Smooth muscle cell (in vitro differentiated cells): ENCODE results near the gene TAF4B. TPM values are rescaled to one million over a fixed set of nuclear protein-coding genes. Genes with fewer than 3 reads are reported as not detected.
"Not testable (repeated sequence)": the region's sequence is repeated elsewhere in the genome, so short reads cannot be mapped to it uniquely, and the experiment has no call there.

ENCODE experiments used
- DNase-seq: peaks from one replicate; lab custom pipeline; 2025; ENCODE audit not compliant: unreplicated experiment; lab: John Stamatoyannopoulos, UW
- H2AFZ ChIP-seq: fragments of 200-600 bp; sonication (generic); 2 replicates; pipeline ENCODE4 v1.6.0; 2016; ENCODE audit warnings: antibody characterized with exemption, low read depth, mild to moderate bottlenecking
- H3F3A ChIP-seq: fragments of 200-600 bp; sonication (generic); 2 replicates; pipeline ENCODE4 v1.6.0; 2017; ENCODE audit warnings: antibody characterized with exemption, low read depth
- H3K27ac ChIP-seq: fragments of 200-600 bp; sonication (generic); 2 replicates; pipeline ENCODE4 v1.5.1; 2016; ENCODE audit warnings: low read depth, mild to moderate bottlenecking
- H3K27me3 ChIP-seq: fragments of 200-600 bp; sonication (generic); 2 replicates; pipeline ENCODE4 v1.6.1; 2016; ENCODE audit warnings: low read depth, mild to moderate bottlenecking
- H3K36me3 ChIP-seq: fragments of 200-600 bp; sonication (generic); 2 replicates; pipeline ENCODE4 v1.5.1; 2016; ENCODE audit warnings: low read depth
- H3K4me1 ChIP-seq: fragments of 200-600 bp; sonication (generic); 2 replicates; pipeline ENCODE4 v1.5.1; 2016; ENCODE audit warnings: low read depth
- H3K4me2 ChIP-seq: fragments of 200-600 bp; sonication (generic); 2 replicates; pipeline ENCODE4 v1.6.0; 2016; ENCODE audit warnings: mild to moderate bottlenecking
- H3K4me3 ChIP-seq: fragments of 200-600 bp; sonication (generic); 2 replicates; pipeline ENCODE4 v1.5.1; 2016; ENCODE audit warnings: mild to moderate bottlenecking
- H3K79me2 ChIP-seq: fragments of 200-600 bp; sonication (generic); 2 replicates; pipeline ENCODE4 v1.6.0; 2016; ENCODE audit warnings: low read depth, mild to moderate bottlenecking
- H3K9ac ChIP-seq: fragments of 200-600 bp; sonication (generic); 2 replicates; pipeline ENCODE4 v1.6.0; 2016; ENCODE audit warnings: low read depth
- H3K9me3 ChIP-seq: fragments of 200-600 bp; sonication (generic); replicated peaks from 2 replicates; pipeline ENCODE4 v1.5.1; 2016; ENCODE audit warnings: low read depth
- H4K20me1 ChIP-seq: fragments of 200-600 bp; sonication (generic); 2 replicates; pipeline ENCODE4 v1.6.0; 2016; ENCODE audit warnings: low read depth
- WGBS: methylation state at CpG from one replicate; pipeline ENCODE4 v1.1.7; 2016; ENCODE audit warnings: low lambda C conversion rate; 5-methylcytosine and 5-hydroxymethylcytosine counted together
- polyA plus RNA-seq: library from polyadenylated mRNA; unstranded; fragments of >200 nt; fragmentation: Nextera tagmentation; extraction: Ambion mirVana; gene quantifications from 2 replicates; pipeline ENCODE4 v1.2.1, GENCODE V29; 2016
- total RNA-seq: library from RNA; depleted of rRNA; stranded (reverse); fragments of >200 nt; gene quantifications from 2 replicates; pipeline ENCODE4 v1.2.3, GENCODE V29; 2014
- TF ChIP-seq, protein P1 (sequence below): fragments of 200-600 bp; sonication (generic); IDR thresholded peaks from 2 replicates; pipeline ENCODE4 v1.5.1; 2017; ENCODE audit warnings: borderline replicate concordance, mild to moderate bottlenecking, antibody characterized with exemption; ENCODE audit not compliant: insufficient read depth, poor library complexity, severe bottlenecking

The TAF4B gene
- total and polyA plus RNA-seq, 2 experiments from 2014 or later = 1.6 to 2.7 TPM

DNA sequence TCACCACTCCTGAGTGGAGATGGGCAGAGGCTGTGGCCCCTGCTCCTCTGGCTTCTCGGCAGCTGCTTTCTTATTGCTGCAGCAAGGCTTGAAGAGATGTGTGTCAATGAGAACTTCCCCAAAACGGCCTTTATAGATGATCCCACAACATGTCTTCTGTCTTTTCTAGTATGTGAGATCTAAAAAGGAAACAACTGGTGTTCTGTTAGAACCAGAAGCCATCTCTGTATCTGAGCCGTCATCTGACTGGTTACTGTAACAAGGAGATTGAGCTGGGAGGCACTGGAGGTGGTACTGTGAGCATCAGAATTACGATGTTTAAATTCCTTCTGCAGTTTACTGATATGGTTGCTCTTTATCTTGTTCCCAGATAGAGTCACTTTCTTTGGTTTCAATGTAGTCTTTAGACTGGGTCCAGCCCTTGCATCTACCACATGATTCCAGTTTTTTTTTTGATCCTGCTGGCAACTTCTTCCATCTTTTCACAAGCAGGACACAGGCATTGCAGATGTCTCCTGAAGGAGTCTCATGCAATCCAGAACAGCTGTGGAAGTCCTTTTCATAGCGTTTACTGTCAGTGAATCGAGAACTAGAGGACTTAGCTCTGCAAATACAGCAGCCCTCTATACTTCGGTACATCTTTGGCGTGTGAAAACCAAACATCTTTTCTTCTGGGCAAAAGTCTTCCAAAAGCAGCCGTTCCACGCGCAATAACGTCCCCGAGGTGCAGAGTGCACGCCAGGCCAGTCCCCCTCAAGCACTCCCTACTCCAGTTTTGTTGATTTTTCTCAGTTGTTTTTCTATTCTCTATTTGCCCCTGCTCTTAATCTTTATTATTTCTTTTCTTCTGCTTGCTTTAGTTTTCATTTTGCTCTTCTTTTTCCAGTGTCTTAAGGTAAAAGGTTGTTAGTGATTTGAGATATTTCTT lies 29.7 kb downstream of the TAF4B start:
- Histone ChIP-seq H3K4me2 (no peak overlapping the region), H3K79me2 (no peaks in the 10 kb centered on the region), H3K9me3 (no peaks in the 10 kb centered on the region), H3K27ac (no peak overlapping the region), H3K4me3 (no peak overlapping the region), H3K9ac (no peak overlapping the region), H3K36me3 (no peaks in the 10 kb centered on the region), H3K4me1 (no peaks in the 10 kb centered on the region), H4K20me1 (no peaks in the 10 kb centered on the region), H2AFZ (no peak overlapping the region), H3K27me3 (no peaks in the 10 kb centered on the region), H3F3A (no peaks in the 10 kb centered on the region)
- no peak for DNase-seq
- WGBS = 78% methylated on average over 14 of the region's 14 CpGs
- TF ChIP-seq, protein P1, sequence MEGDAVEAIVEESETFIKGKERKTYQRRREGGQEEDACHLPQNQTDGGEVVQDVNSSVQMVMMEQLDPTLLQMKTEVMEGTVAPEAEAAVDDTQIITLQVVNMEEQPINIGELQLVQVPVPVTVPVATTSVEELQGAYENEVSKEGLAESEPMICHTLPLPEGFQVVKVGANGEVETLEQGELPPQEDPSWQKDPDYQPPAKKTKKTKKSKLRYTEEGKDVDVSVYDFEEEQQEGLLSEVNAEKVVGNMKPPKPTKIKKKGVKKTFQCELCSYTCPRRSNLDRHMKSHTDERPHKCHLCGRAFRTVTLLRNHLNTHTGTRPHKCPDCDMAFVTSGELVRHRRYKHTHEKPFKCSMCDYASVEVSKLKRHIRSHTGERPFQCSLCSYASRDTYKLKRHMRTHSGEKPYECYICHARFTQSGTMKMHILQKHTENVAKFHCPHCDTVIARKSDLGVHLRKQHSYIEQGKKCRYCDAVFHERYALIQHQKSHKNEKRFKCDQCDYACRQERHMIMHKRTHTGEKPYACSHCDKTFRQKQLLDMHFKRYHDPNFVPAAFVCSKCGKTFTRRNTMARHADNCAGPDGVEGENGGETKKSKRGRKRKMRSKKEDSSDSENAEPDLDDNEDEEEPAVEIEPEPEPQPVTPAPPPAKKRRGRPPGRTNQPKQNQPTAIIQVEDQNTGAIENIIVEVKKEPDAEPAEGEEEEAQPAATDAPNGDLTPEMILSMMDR = no peak

DNA sequence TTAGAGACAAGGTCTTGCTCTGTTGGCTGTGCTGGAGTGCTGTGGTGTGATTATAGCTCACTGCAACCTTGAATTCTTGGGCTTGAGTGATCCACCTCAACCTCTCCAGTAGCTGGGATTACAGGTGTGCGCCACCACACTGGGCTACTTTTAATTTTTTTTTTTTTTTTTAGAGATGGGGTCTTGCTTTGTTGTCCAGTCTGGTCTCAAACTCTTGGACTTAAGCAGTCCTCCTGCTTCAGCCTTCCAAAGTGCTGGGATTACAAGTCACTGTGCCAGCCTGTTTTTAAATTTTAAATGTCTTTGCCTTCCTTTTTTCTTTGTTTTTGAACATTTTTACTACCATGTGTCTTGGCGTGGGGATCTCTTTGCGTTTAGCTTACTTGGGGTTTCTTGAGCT lies 32.5 kb downstream of the TAF4B start:
- WGBS = 99% methylated on average over 3 of the region's 3 CpGs
- TF ChIP-seq, protein P1 = no peak
- no peak overlapping the region for H3K9ac ChIP-seq
- H3K4me2 ChIP-seq = no peak overlapping the region
- no peaks in the 10 kb centered on the region for H3K9me3 ChIP-seq
- H3K4me1 ChIP-seq = no peaks in the 10 kb centered on the region
- no peak overlapping the region for H3K27ac ChIP-seq
- H3K79me2 ChIP-seq = no peaks in the 10 kb centered on the region
- H4K20me1 ChIP-seq = no peaks in the 10 kb centered on the region
- no peak for DNase-seq
- H3K4me3 ChIP-seq = no peak overlapping the region
- no peak overlapping the region for H2AFZ ChIP-seq
- no peaks in the 10 kb centered on the region for H3K36me3 ChIP-seq
- H3K27me3 ChIP-seq = no peaks in the 10 kb centered on the region
- H3F3A ChIP-seq = no peaks in the 10 kb centered on the region

DNA sequence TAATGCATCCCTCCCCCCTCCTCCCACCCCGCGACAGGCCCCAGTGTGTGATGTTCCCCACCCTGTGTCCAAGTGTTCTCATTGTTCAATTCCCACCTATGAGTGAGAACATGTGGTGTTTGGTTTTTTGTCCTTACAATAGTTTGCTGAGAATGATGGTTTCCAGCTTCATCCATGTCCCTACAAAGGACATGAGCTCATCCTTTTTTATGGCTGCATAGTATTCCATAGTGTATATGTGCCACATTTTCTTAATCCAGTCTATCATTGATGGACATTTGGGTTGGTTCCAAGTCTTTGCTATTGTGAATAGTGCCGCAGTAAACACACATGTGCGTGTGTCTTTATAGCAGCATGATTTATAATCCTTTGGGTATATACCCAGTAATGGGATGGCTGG lies 33.2 kb downstream of the TAF4B start:
- not testable (repeated sequence) for H3K79me2 ChIP-seq, H3F3A ChIP-seq, H3K27ac ChIP-seq, H2AFZ ChIP-seq, H3K27me3 ChIP-seq, H3K4me1 ChIP-seq, H3K9ac ChIP-seq, DNase-seq, H3K9me3 ChIP-seq, H4K20me1 ChIP-seq, H3K4me3 ChIP-seq, H3K36me3 ChIP-seq, H3K4me2 ChIP-seq
- WGBS = 100% methylated on average over 4 of the region's 4 CpGs

DNA sequence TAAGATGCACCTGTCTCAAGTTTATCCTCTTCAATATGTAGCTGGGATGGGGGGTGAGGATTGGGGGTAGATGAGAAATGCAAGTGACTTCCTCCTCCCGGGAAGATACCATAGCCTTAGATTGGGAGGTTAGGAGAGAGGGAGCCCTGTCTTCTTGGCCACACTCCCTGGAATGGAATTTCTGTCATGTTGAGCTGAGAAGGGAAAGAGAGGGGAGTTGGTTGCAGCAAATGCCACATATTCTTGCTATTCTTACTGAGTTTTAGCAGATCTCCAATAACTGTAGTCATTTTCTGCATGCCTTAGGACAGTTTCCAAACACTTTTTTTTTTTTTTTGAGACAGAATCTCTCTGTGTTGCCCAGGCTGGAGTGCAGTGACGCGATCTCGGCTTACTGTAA lies 35.9 kb downstream of the TAF4B start:
- Histone ChIP-seq H3K4me2 (no peak overlapping the region), H3K9ac (no peak overlapping the region), H3K9me3 (no peaks in the 10 kb centered on the region), H3K27ac (no peak overlapping the region), H2AFZ (no peak overlapping the region), H3K4me3 (no peak overlapping the region), H3K27me3 (no peaks in the 10 kb centered on the region), H3F3A (no peaks in the 10 kb centered on the region), H3K36me3 (no peaks in the 10 kb centered on the region), H3K4me1 (no peaks in the 10 kb centered on the region), H4K20me1 (no peaks in the 10 kb centered on the region), H3K79me2 (no peaks in the 10 kb centered on the region)
- 79% methylated on average over 4 of the region's 4 CpGs for WGBS
- TF ChIP-seq, protein P1 = no peak
- no peak for DNase-seq
